ENCODE results near the gene ST3GAL5.
"Not testable (repeated sequence)": the region's sequence is repeated elsewhere in the genome, so short reads cannot be mapped to it uniquely, and the experiment has no call there.

The ST3GAL5 gene

GRCh38 chr2:85893428-85894258 lies 4.9 kb upstream of the ST3GAL5 start:
- peak; percentile 46 for DNase-seq

DNA sequence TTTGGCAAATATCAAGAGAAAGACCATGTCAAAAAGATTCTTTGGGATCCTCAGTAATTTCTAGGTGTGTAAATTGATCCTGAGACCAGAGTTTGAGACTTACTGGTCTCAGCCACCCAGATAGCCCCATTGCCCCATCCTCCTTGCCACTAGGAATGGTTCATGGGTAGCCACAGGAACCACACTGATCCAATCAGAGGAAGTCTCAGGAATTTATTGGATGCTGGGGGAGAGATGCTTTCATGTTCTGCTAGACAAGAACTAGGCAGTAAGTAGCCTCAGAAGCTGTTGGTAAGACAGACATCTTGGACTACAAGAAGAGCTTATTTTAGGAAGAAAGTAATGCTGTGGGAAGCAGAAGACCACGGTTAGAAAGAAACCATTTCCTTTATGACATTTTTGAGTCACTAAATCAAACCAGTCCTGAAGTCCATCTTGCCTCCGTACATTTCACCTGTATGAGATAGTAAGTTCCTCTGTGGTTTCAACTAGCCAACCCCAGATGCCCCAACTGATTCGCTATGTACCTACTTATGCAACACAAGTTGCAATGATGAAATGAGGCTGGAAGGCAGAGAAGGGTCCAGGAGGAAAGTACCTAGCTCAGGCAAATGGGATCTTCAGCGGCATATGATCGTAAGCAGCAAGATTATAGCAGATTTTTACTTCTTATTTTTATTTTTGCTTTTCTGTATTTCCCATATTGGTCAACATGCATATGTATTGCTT lies 3.6 kb upstream of the ST3GAL5 start:
- no peak for DNase-seq

DNA sequence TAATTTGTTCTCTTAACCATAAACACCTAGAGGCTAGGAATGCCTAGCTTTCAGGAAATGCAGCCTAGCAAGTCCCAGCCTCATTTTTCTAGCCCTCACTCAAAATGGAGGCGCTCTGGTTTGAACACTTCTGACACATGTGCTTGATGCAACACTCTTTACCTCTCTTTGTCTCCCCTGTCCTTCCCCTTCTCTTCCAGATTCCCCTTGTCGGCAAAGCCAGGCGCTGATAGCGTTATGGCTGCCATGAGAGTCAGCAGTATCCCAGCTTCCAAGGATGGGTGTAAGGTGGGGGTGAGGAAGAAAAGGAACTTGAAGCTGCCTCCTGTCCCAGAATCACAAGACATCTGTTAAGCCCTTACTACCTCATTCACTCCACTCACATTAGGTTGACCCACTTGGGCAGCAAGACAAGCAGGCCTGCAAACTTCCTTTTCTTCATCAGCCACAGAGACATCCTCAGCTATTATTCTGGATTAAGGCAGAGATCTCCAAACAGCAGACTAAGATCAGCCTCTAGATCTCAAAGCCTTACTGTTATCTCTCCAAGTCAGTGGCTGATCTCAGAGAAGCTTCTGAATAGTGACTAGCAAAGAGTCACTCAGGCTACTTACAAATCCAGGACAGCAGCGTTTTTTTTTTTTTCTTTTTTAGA lies 1.9 kb upstream of the ST3GAL5 start:
- DNase-seq = no peak

DNA sequence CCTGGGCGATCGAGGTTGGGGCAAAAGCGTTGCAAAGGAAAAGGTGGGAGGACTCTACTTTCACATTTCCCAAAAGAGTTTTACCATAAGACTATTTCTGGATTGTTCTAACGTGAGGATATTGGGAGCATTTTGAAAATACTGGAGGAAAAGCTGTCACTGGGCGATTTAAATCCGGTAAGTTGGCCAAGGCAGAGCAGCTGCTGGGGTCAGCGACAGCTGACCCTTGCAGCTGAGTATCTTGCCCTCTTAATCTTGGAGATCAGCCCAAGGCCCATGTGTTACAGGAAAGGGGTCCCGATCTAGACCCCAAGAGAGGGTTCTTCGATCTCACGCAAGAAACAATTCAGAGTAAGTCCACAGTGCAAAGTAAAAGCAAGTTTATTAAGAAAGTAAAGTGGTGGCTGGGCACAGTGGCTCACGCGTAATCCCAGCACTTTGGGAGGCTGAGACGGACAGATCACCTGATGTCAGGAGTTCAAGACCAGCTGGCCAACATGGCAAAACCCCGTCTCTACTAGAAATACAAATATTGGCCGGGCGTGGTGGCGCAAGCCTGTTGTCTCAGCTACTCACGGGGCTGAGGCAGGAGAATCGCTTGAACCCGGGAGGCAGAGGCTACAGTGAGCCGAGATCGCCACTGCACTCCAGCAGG lies 964 bp upstream of the ST3GAL5 start:
- DNase-seq = no peak

GRCh38 chr2:85888020-85888683 lies 638 bp downstream of the ST3GAL5 start:
- no peak for DNase-seq

DNA sequence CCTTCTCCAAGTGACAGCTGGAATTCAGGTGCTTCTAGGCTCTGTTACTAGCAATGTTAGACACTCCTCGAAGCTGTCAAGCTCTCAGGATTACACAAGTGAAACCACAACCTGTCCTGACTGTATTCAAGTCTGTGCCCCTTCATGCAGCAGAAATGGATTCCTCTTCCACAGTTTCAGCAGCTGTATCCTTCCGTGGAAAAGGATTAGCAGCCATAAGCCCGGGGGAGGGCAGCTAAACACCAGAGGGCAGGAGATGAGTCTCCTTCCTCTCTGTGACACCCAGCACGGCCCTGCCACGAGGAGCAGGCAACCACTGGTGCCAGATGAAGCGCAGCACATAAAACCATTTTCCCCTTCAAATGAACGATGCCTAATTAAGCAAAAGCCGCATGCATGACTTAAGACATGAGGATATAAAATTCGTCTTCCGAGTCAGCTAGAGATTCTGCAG lies 1.2 kb downstream of the ST3GAL5 start:
- peak; percentile 85 for DNase-seq

DNA sequence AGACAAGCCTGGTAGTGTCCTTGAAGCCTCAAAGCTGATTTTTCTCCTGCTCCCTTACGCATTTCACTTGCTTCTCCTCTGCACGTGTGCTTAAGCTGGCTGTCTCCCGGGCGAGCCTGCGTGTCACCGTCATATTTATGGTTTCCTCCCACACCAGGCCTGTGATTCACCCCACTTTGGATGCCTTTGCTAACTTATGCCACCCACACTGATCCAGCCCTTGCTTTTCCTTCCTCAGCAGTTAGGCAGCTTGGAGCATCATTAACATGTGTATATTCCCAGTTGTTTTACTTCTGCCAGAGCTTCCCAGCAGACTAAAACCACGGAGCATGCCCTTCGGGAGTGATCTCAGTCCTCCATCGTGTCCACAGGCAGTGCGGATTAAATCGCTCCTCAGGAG lies 2.2 kb downstream of the ST3GAL5 start:
- no peak for DNase-seq

DNA sequence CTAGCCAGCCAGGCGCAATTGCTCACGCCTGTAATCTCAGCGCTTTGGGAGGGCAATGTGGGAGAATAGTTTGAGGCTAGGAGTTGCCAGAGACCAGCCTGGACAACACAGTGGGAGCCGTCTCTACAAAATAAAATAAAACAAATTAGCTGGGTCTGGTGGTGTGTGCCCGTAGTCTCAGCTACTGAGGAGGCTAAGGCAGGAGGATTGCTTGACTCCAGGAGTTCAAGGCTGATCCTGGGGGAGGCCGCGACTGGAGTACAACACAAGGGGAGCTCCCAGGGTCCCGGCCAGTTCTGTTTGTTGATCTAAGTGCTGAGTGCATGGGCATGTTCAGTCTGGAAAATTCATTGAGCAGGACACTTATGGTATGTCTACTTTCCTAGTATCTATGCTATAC lies 2.6 kb downstream of the ST3GAL5 start:
- no peak for DNase-seq

DNA sequence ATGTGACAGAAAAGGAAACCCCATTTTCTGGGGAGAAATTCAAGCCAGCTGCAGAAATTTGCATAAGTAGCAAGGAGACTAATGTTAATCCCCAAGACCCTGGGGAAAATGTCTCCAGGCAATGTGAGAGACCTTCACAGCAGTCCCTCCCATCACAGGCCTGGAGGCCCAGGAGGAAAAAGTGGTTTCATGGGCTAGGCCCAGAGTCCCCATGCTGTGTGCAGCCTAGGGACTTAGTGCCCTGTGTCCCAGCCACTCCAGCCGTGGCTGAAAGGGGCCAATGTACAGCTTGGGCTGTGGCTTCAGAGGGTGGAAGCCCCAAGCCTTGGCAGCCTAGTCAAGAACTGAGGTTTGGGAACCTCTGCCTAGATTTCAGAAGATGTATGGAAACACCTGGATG lies 7.0 kb downstream of the ST3GAL5 start:
- DNase-seq = not testable (repeated sequence)

DNA sequence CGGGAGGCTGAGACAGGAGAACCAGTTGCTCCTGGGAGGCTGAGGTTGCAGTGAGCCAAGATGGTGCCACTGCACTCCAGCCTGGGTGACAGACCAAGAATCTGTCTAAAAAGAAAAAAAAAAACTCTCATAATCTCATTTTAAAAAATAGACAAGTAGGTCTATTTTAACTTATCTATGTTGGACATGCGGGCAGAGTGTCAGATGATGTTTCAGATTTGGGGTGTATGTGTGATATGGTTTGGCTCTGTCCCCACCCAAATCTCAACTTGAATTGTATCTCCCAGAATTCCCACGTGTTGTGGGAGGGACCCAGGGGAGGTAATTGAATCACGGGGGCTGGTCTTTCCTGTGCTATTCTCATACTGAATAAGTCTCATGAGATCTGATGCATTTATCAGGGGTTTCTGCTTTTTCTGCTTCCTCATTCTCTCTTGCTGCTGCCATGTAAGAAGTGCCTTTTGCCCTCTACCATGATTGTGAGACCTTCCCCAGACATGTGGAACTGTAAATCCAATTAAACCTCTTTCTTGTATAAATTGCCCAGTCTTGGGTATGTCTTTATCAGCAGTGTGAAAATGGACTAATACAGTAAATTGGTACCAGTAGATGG lies 8.0 kb downstream of the ST3GAL5 start:
- DNase-seq = not testable (repeated sequence)

DNA sequence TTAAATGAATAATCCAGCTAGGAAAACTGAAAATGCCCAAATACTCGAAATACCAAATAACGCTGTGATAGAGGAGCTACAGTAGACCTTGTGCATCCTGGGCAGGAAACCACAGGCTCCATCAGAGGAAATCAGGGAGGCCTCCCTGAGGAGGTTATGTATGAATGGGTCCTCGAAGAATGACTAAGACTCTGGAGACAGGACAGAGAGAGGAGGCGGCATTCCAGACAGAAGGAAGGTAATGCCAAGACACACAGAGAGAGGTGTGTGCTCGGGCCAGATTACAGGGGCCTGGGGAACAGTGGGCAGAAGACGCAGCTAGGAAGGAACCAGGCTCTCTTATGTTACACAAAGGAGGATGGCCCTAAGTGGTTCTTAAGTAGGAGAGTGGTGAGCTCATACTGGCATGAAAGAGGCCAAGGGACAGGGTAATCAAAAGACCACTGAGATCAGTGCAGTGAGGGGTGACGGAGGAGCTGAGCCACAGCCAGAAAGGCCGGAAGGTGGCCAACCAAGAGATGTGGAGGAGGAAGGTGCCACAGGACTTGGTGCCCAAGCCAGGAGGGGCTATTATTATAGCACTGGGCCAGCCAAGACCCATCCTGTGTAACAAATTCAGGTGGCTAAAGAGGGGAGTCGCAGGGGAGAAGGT lies 9.9 kb downstream of the ST3GAL5 start:
- no peak for DNase-seq

DNA sequence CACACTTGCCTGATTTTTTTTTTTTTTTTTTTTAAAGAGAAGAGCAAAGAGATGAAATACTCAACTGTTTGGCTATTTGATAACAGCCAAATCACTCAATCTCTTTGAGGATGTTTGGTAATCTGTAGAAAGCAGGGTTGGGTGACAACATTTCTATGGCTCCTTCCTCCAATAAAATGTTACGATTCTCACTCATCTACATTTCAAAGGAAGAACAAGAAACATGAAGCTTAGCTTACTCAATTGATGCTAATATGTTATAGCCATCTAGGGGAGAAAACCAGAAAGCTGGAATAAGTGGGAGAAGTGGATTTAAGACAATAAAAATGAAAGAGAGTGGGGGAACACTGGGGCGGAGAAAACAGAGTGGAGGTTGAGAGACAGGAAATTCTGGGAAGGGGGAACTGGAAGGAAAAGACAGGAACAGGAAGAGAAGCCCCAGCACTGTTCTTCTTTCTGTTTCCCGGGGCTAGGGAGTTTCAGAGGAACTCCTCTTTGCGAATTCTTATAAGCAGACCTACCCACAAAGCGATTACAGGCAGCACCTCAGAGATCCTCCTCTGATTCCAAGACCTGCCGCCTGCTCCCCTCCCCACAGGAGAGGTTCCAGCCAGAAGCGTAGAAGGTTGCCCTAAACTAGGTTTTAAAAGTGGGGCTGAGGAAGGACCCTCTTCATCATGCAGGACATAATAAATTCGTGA lies 13.3 kb downstream of the ST3GAL5 start:
- DNase-seq = no peak

DNA sequence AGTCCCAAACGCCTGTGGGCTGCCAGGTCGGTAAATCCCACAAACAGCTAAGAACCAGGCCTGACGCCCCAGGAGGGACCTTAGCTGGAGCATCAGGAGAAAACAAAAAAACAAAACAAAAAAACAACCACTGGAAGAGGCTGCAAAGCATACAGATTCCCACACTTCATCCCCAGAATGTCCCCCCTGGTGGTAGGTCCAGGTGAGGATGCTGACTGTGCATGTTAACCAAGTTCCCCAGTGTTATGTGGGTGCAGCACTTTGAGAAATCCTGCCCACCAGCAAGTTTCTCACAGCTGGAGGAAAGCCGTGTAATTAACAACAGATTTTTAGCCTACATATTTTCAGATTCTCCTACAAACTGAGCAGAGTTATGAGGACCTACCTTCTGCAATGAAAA lies 15.1 kb downstream of the ST3GAL5 start:
- DNase-seq = no peak

DNA sequence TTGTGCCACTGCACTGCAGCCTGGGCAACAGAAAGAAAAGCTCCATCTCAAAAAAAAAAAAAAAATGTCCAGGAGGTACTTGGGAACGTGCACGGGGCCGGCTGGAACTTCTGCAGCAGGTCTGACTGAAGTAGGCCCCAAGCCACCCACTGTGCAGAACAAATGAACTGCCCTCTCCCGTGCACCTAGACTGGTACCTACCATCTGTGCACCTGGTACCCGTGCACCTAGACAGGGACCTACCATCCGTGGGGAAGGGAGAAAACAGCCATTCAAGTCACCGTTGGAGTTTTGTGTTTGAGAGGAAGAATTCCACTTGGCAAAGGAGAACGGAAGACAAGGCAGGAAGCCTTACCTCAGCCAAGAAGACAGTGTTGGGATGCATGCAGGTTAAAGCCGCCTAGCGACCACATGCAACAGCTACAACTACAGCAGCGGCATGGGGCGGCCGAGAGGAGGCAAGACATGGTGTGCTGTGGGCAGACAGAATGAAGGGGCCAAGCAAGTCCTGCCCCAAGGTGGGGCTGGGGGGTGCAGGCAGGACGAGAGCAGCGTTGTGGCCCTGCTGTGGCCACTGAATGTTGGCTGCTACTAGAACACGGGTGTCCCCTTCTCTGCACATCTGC lies 16.1 kb downstream of the ST3GAL5 start:
- DNase-seq = no peak

DNA sequence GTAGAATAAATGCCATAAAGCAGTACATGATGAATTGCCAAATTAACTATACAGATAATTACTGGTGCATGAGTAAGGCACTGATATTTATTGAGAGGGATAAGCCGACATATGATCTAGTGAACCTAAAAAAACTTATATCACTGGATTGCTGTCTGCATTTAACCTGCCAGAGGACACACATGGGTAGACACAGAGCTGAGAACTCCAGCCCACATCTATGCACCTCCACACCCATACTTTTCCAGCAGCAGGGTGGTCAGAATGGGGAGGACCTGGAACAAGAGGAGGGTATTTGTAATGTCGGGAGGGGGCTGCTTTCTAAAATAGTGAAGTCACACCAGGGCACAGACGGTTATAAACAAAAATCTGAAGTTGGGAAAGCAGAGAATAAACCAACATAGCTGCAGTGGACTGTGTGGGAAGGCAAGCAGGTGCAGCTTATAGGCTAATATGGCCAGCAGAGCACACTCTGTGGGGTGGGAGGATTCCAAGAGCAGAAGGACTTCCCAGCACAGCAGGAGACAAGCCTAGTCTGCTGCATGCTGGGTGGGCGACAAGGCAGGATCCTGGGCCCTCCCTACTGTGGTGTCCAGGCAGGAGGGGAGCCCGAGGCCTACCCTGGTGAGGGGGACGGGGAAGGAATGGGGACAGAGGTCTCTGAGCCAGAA lies 17.2 kb downstream of the ST3GAL5 start:
- DNase-seq = peak; percentile 24

DNA sequence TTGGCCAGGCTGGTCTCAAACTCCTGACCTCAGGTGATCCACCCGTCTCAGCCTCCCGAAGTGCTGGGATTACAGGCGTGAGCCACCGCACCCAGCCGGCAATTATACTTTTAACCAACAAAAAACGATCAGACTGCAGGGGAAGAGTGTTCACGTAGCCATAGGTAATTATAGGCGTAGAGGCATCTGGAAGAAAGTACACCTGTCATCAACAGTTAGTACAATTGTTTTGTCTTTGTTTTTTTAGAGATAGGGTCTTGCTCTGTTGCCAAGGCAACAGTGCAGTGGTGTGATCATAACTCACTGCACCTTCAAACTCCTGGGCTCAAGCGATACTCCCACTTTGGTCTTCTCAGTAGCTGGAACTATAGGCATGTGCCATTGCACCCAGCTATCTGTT lies 20.0 kb downstream of the ST3GAL5 start:
- peak; percentile 23 for DNase-seq

- DNase-seq = peak; percentile 84
Observed at GRCh38 chr2:85867556-85868292, 21.1 kb downstream of the ST3GAL5 start.

DNA sequence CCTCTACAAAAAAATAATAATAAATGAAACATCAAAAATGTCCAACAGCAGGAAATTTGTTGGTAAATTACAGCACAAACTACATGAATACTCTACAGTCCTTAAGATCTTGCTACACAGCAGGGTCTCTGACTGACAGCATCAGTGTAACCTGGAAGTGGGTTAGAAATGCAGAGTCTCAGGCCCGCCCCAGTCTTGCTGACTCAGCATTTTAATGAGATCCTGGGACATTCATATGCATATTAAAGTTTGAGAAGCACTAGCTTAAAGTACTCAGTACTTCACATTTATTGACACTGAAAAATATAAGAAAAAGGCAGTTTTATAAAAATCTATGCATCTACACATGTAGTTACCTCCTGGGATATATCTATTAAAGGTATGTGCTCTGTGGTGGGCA lies 21.7 kb downstream of the ST3GAL5 start:
- DNase-seq = no peak

DNA sequence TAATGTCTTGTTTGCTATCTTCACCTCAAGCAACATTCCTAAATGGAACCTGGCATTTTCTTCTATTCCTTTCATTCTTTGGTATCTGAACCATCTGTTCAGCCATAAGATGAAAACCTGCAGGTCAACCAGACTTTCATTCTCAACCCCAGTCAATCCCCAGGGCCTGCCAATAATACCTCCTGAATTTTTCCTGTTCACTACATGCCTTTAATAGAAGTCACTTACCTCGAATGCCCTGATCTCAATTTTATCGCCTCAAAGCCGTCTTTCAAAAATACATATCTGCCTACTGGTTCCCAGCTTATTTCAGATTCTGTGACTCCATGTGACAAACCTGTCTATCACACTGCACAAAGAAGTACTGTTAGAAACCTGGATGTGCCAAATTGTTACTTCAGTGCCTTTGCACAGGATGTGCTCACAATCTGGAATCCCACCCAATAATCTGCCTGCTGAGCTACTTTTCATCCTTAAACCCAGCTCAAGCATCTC lies 22.6 kb downstream of the ST3GAL5 start:
- DNase-seq = peak; percentile 53
